HepG2 (cell line): Measurements from ENCODE around the gene SYS1. TPM values are rescaled to one million over a fixed set of nuclear protein-coding genes. Genes with fewer than 3 reads are reported as not detected.
A peak's percentile ranks its signal among the peaks of the same experiment; 100 is the strongest.

Experiments
- ARHGAP35 ChIP-seq: sonication (generic); formaldehyde crosslinking; IDR thresholded peaks from 2 replicates; pipeline ENCODE4 v1.9.0; 2022; ENCODE audit warnings: mild to moderate bottlenecking, inconsistent platforms, moderate library complexity, missing genetic modification reagents, borderline replicate concordance
- EED ChIP-seq: sonication (generic); formaldehyde crosslinking; IDR thresholded peaks from 2 replicates; pipeline ENCODE4 v1.5.0; 2020; ENCODE audit warnings: mild to moderate bottlenecking, missing genetic modification reagents
- GMEB2 ChIP-seq: IDR thresholded peaks from 2 replicates; pipeline ENCODE4 v1.6.1; 2016; ENCODE audit warnings: missing biosample characterization, missing genetic modification reagents, low read depth
- HDAC1 ChIP-seq: sonication (generic); formaldehyde crosslinking; IDR thresholded peaks from 2 replicates; pipeline ENCODE4 v1.5.1; 2020; ENCODE audit warnings: mild to moderate bottlenecking, missing genetic modification reagents
- HNRNPK ChIP-seq: fragments of 200-400 bp; formaldehyde crosslinking; IDR thresholded peaks from 2 replicates; pipeline ENCODE4 v1.6.1; 2018; ENCODE audit warnings: low read length, low read depth, moderate library complexity, mild to moderate bottlenecking; ENCODE audit not compliant: poor library complexity, severe bottlenecking
- ISX ChIP-seq: sonication (generic); formaldehyde crosslinking; conservative IDR thresholded peaks from 2 replicates; pipeline ENCODE4 v1.5.0; 2020; ENCODE audit warnings: missing genetic modification reagents
- KLF9 ChIP-seq: IDR thresholded peaks from 2 replicates; pipeline ENCODE4 v1.6.1; 2016; ENCODE audit warnings: low read depth
- MEIS1 ChIP-seq: sonication (generic); formaldehyde crosslinking; IDR thresholded peaks from 2 replicates; pipeline ENCODE4 v1.9.0; 2021; ENCODE audit warnings: mild to moderate bottlenecking, missing genetic modification reagents, moderate library complexity, borderline replicate concordance
- MZF1 ChIP-seq: sonication (generic); formaldehyde crosslinking; IDR thresholded peaks from 2 replicates; pipeline ENCODE4 v1.8.1; 2023; ENCODE audit warnings: mild to moderate bottlenecking, missing genetic modification reagents, borderline replicate concordance
- POGZ ChIP-seq: sonication (generic); formaldehyde crosslinking; IDR thresholded peaks from 2 replicates; pipeline ENCODE4 v1.4.0; 2020; ENCODE audit warnings: mild to moderate bottlenecking, missing genetic modification reagents
- RELA ChIP-seq: sonication (generic); formaldehyde crosslinking; IDR thresholded peaks from 2 replicates; pipeline ENCODE4 v1.4.0; 2020; ENCODE audit warnings: missing genetic modification reagents
- SOX5 ChIP-seq: IDR thresholded peaks from 2 replicates; pipeline ENCODE4 v1.6.1; 2016; ENCODE audit warnings: borderline replicate concordance
- ZBTB1 ChIP-seq: sonication (generic); formaldehyde crosslinking; IDR thresholded peaks from 2 replicates; pipeline ENCODE4 v1.4.0; 2020; ENCODE audit warnings: missing genetic modification reagents, borderline replicate concordance
- ZBTB3 ChIP-seq: sonication (generic); formaldehyde crosslinking; IDR thresholded peaks from 2 replicates; pipeline ENCODE4 v1.4.0; 2020; ENCODE audit warnings: low read depth, mild to moderate bottlenecking, moderate library complexity, missing genetic modification reagents, borderline replicate concordance
- ZBTB34 ChIP-seq: sonication (generic); formaldehyde crosslinking; IDR thresholded peaks from 2 replicates; pipeline ENCODE4 v1.8.0; 2022; ENCODE audit warnings: mild to moderate bottlenecking, missing genetic modification reagents
- ZFY ChIP-seq: sonication (generic); formaldehyde crosslinking; IDR thresholded peaks from 2 replicates; pipeline ENCODE4 v1.4.0; 2020; ENCODE audit warnings: missing genetic modification reagents
- ZKSCAN1 ChIP-seq: fragments of 150-350 bp; IDR thresholded peaks from 2 replicates; pipeline ENCODE4 v1.6.1; 2014; ENCODE audit warnings: low read length
- ZNF143 ChIP-seq: sonication (generic); formaldehyde crosslinking; IDR thresholded peaks from 2 replicates; pipeline ENCODE4 v1.4.0; 2020; ENCODE audit warnings: missing genetic modification reagents
- ZNF274 ChIP-seq: sonication (generic); formaldehyde crosslinking; IDR thresholded peaks from 2 replicates; pipeline ENCODE4 v1.5.1; 2020; ENCODE audit warnings: mild to moderate bottlenecking, missing genetic modification reagents
- ZNF34 ChIP-seq: sonication (generic); formaldehyde crosslinking; IDR thresholded peaks from 2 replicates; pipeline ENCODE4 v1.4.0; 2020; ENCODE audit warnings: mild to moderate bottlenecking, missing genetic modification reagents, borderline replicate concordance
- ZNF432 ChIP-seq: sonication (generic); formaldehyde crosslinking; IDR thresholded peaks from 2 replicates; pipeline ENCODE4 v1.5.0; 2020; ENCODE audit warnings: missing genetic modification reagents, mild to moderate bottlenecking, borderline replicate concordance
- ZNF547 ChIP-seq: sonication (generic); formaldehyde crosslinking; IDR thresholded peaks from 2 replicates; pipeline ENCODE4 v1.5.1; 2020; ENCODE audit warnings: mild to moderate bottlenecking, missing genetic modification reagents
- ZNF619 ChIP-seq: sonication (generic); formaldehyde crosslinking; IDR thresholded peaks from 2 replicates; pipeline ENCODE4 v1.4.0; 2020; ENCODE audit warnings: mild to moderate bottlenecking, missing genetic modification reagents
- ZNF629 ChIP-seq: sonication (generic); formaldehyde crosslinking; conservative IDR thresholded peaks from 2 replicates; pipeline ENCODE4 v1.5.0; 2020; ENCODE audit warnings: missing genetic modification reagents
- polyA plus RNA-seq, 8 experiments: library from polyadenylated mRNA; depleted of rRNA in 3 of 8; stranded (reverse) in 7 of 8; unstranded in 1 of 8; fragments of >200 nt; fragmentation: Illumina TruSeq in 4 of 8; extraction: Trizol in 4 of 8; gene quantifications; 2 replicates each; pipeline versions ENCODE4 v1.2.1 to v1.2.3, GENCODE V29; 2011 to 2016; ENCODE audit warnings: low read depth in 4 of 8, missing spikeins in 1 of 8, mixed read lengths in 1 of 8; ENCODE audit not compliant: insufficient read depth in 1 of 8
- total RNA-seq, 5 experiments: library from RNA; depleted of rRNA; stranded (reverse); fragments of >200 nt; fragmentation: Illumina TruSeq; extraction: Trizol; gene quantifications; 2 replicates each; pipeline ENCODE4 v1.2.3, GENCODE V29; 2016; ENCODE audit warnings: low read depth in 1 of 5
- TF ChIP-seq, protein P1 (sequence below): sonication (generic); formaldehyde crosslinking; IDR thresholded peaks from 2 replicates; pipeline ENCODE4 v1.8.0; 2022; ENCODE audit warnings: mild to moderate bottlenecking, missing genetic modification reagents; ENCODE audit not compliant: insufficient replicate concordance
- TF ChIP-seq, protein P2 (sequence below): IDR thresholded peaks from 2 replicates; pipeline ENCODE4 v1.6.1; 2016; ENCODE audit warnings: control low read depth

SYS1 gene
- total and polyA plus RNA-seq, 2 of the 13 experiments (the other 11 are each of a cell fraction or from before 2014, with no cell fraction given), result 38.3 to 65.6 TPM

DNA sequence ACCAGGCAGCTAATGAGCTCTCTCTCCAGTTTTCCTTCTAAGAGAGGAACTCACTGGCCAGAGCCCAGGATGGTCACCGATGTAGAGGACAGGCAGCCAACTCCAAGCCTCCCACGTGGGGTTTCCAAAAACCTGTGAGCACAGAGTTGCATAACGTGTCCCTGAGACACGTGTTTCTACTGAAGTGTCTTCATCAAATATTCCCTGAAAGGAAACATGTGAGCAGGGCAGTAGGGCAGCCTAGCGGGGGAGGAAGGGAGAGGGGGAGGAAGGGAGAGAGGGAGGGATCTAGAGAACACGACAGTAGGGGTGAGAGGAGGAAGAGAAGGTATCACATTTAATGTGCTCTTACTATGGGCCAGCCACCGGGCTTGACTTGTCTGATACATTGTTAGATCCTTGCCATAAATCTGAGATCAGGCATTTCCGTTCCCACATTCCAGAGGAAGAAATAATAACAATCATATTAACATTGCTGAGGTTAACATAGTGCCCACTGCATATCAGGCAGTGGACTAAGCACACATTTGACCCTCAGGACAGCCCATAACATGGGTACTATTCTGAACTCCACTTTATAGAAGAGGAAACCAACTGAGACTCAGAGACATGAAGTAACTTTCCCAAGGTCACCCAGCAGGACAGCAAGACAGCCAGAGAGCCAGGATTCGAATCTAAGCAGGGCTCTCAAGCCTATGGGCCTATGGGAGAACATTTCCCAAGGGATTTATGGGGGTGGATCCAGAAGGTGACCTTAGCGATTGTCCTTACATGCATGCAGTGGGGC is 4.5 kb upstream of the SYS1 start (continued):
- TF ChIP-seq ZBTB34, result no peak
- TF ChIP-seq, protein P1, sequence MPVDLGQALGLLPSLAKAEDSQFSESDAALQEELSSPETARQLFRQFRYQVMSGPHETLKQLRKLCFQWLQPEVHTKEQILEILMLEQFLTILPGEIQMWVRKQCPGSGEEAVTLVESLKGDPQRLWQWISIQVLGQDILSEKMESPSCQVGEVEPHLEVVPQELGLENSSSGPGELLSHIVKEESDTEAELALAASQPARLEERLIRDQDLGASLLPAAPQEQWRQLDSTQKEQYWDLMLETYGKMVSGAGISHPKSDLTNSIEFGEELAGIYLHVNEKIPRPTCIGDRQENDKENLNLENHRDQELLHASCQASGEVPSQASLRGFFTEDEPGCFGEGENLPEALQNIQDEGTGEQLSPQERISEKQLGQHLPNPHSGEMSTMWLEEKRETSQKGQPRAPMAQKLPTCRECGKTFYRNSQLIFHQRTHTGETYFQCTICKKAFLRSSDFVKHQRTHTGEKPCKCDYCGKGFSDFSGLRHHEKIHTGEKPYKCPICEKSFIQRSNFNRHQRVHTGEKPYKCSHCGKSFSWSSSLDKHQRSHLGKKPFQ (CRISPR knock-in tag), result no peak
- TF ChIP-seq ZNF143 (CRISPR knock-in tag), result no peak
- peak; percentile 48; the same call in 1 of the 2 replicates for TF ChIP-seq POGZ
- TF ChIP-seq, protein P2, sequence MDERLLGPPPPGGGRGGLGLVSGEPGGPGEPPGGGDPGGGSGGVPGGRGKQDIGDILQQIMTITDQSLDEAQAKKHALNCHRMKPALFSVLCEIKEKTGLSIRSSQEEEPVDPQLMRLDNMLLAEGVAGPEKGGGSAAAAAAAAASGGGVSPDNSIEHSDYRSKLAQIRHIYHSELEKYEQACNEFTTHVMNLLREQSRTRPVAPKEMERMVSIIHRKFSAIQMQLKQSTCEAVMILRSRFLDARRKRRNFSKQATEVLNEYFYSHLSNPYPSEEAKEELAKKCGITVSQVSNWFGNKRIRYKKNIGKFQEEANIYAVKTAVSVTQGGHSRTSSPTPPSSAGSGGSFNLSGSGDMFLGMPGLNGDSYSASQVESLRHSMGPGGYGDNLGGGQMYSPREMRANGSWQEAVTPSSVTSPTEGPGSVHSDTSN, result no peak
- no peak for TF ChIP-seq EED (CRISPR knock-in tag)
- TF ChIP-seq ZNF629 (CRISPR knock-in tag), result no peak
- no peak for TF ChIP-seq GMEB2 (CRISPR knock-in tag)
- TF ChIP-seq ZNF274 (CRISPR knock-in tag), result no peak
- TF ChIP-seq KLF9 (CRISPR knock-in tag), result no peak
- no peak for TF ChIP-seq ZNF432 (CRISPR knock-in tag)
- TF ChIP-seq ZNF34 (CRISPR knock-in tag), result no peak
- no peak; the same call in 1 of the 2 replicates for TF ChIP-seq RELA (CRISPR knock-in tag)
- TF ChIP-seq ISX, result no peak
- TF ChIP-seq MZF1 (CRISPR knock-in tag), result peak; percentile 27; the same call in 1 of the 2 replicates
- TF ChIP-seq ZNF619, result no peak; the same call in 1 of the 2 replicates
- TF ChIP-seq ZKSCAN1, result no peak
- TF ChIP-seq MEIS1 (CRISPR knock-in tag), result no peak
- TF ChIP-seq HDAC1 (CRISPR knock-in tag), result peak; percentile 26
- no peak for TF ChIP-seq ZBTB3 (CRISPR knock-in tag)
- TF ChIP-seq ZNF547 (CRISPR knock-in tag), result no peak
- peak; percentile 20; the same call in 1 of the 2 replicates for TF ChIP-seq SOX5 (CRISPR knock-in tag)
- no peak for TF ChIP-seq ZFY
- TF ChIP-seq HNRNPK, result peak; percentile 73
- no peak for TF ChIP-seq ZBTB1 (CRISPR knock-in tag)
- TF ChIP-seq ARHGAP35 (CRISPR knock-in tag), result no peak
